C4-2B (cell line): ENCODE results near the gene CILP.

ENCODE experiments used
- CTCF ChIP-seq: fragments of 450-650 bp; conservative IDR thresholded peaks from 2 replicates; pipeline ENCODE4 v1.5.1; 2017; ENCODE audit warnings: mild to moderate bottlenecking
- ZFX ChIP-seq: fragments of 450-650 bp; IDR thresholded peaks from 2 replicates; pipeline ENCODE4 v1.6.1; 2017

GRCh38 chr15:65246939-65247338 is 35.7 kb upstream of the CILP start:
- TF ChIP-seq CTCF, result no peak
- no peak for TF ChIP-seq ZFX
